Measurements from ENCODE around the gene RAB40A. TPM values are rescaled to one million over a fixed set of nuclear protein-coding genes. Genes with fewer than 3 reads are reported as not detected.

The RAB40A gene
- 0.06 TPM in 3 of 5 replicates, not detected in the others for total RNA-seq (2022; extraction: Qiagen RNA extraction)

GRCh38 chrX:103519389-103519788, at the start of gene RAB40A:
Gene RAB40A, minus strand, starts transcription at chrX:103519489. Its CDS starts 18,733 bp downstream, at chrX:103500756.

Other genes starting within 250 kb of the RAB40A start
- 0.11 TPM in 1 of 5 replicates, not detected in the others for gene TCEAL5, start 242.7 kb downstream of the RAB40A start, total RNA-seq (2022; extraction: Qiagen RNA extraction)
- 7.1 to 12.0 TPM (median 9.3 TPM) in 5 replicates for gene BEX2, start 208.5 kb downstream of the RAB40A start, total RNA-seq (2022; extraction: Qiagen RNA extraction)
- gene TCEAL7, start 189.2 kb downstream of the RAB40A start, total RNA-seq (2022; extraction: Qiagen RNA extraction), result not detected in 5 replicates
- gene TCEAL9, start 163.0 kb downstream of the RAB40A start, total RNA-seq (2022; extraction: Qiagen RNA extraction), result 87.2 to 150 TPM (median 94.3 TPM) in 5 replicates
- 224 to 269 TPM (median 256 TPM) in 5 replicates for gene BEX3, start 143.0 kb downstream of the RAB40A start, total RNA-seq (2022; extraction: Qiagen RNA extraction)
- 111 to 157 TPM (median 119 TPM) in 5 replicates for gene TCEAL4, start 66.0 kb upstream of the RAB40A start, total RNA-seq (2022; extraction: Qiagen RNA extraction)
- 15.7 to 22.2 TPM (median 17.1 TPM) in 5 replicates for gene TCEAL3, start 88.5 kb upstream of the RAB40A start, total RNA-seq (2022; extraction: Qiagen RNA extraction)
- 33.9 to 44.2 TPM (median 38.3 TPM) in 5 replicates for gene TCEAL1, start 109.5 kb upstream of the RAB40A start, total RNA-seq (2022; extraction: Qiagen RNA extraction)
- gene MORF4L2, start 167.2 kb upstream of the RAB40A start, total RNA-seq (2022; extraction: Qiagen RNA extraction), result 451 to 1,193 TPM (median 498 TPM) in 5 replicates
- gene TMEM31, start 191.4 kb upstream of the RAB40A start, total RNA-seq (2022; extraction: Qiagen RNA extraction), result 0.21 TPM in 1 of 5 replicates, not detected in the others